ENCODE data around the gene HAUS7.

GRCh38 chrX:153405426-153405825 is 65.0 kb downstream of the HAUS7 start:
- TF ChIP-seq, protein P1, sequence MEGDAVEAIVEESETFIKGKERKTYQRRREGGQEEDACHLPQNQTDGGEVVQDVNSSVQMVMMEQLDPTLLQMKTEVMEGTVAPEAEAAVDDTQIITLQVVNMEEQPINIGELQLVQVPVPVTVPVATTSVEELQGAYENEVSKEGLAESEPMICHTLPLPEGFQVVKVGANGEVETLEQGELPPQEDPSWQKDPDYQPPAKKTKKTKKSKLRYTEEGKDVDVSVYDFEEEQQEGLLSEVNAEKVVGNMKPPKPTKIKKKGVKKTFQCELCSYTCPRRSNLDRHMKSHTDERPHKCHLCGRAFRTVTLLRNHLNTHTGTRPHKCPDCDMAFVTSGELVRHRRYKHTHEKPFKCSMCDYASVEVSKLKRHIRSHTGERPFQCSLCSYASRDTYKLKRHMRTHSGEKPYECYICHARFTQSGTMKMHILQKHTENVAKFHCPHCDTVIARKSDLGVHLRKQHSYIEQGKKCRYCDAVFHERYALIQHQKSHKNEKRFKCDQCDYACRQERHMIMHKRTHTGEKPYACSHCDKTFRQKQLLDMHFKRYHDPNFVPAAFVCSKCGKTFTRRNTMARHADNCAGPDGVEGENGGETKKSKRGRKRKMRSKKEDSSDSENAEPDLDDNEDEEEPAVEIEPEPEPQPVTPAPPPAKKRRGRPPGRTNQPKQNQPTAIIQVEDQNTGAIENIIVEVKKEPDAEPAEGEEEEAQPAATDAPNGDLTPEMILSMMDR (IDR thresholded peaks at IDR 0.05) = no peak
- no peak for TF ChIP-seq POLR2A (IDR thresholded peaks at IDR 0.05)

Measured in Peyer's patch (tissue), 4 donors.